ENCODE measurements around the gene PPID. TPM values are rescaled to one million over a fixed set of nuclear protein-coding genes. Genes with fewer than 3 reads are reported as not detected.

The PPID gene
- total and polyA plus RNA-seq, 9 of the 15 experiments (the other 6 are each of a cell fraction or from before 2014, with no cell fraction given) = 46.5 to 160 (median 98.6) TPM

- TF ChIP-seq MCM7 (IDR thresholded peaks at IDR 0.05) (no peak), HINFP (tag; conservative IDR thresholded peaks at IDR 0.05; ENCODE audit: low read depth) (peak; percentile 99), RBM25 (IDR thresholded peaks at IDR 0.05; ENCODE audit: low read depth, low read length, severe bottlenecking) (peak; percentile 6), ZNF146 (CRISPR knock-in tag; IDR thresholded peaks at IDR 0.05; ENCODE audit: unreplicated experiment) (no peak), HDAC6 (IDR thresholded peaks at IDR 0.05; ENCODE audit: low read depth, low read length) (no peak), ADNP (tag; IDR thresholded peaks at IDR 0.05) (no peak), SIN3A (IDR thresholded peaks at IDR 0.05; ENCODE audit: borderline replicate concordance in 2 of 2, control insufficient read depth in 1 of 2, low read depth in 2 of 2, low read length in 2 of 2) (peak in 1 of 2 experiments; percentile 43; a peak in 1 of 4 replicates), ESRRA (IDR thresholded peaks at IDR 0.05; ENCODE audit: borderline replicate concordance, low read depth) (peak; percentile 93), NFATC3 (IDR thresholded peaks at IDR 0.05) (no peak), ZBTB43 (CRISPR knock-in tag; IDR thresholded peaks at IDR 0.05) (0 out of 2 replicates have a peak, but pooled peaks have one; percentile 6), HMGXB4 (CRISPR knock-in tag; IDR thresholded peaks at IDR 0.05) (peak; percentile 88), ZEB2 (IDR thresholded peaks at IDR 0.05) (0 out of 2 replicates have a peak, but pooled peaks have one; percentile 12), MYBL2 (IDR thresholded peaks at IDR 0.05; ENCODE audit: low read depth) (no peak), MYBL2 (CRISPR knock-in tag; IDR thresholded peaks at IDR 0.05; ENCODE audit: borderline replicate concordance) (no peak), NFRKB (IDR thresholded peaks at IDR 0.05; ENCODE audit: low read depth) (0 out of 2 replicates have a peak, but pooled peaks have one; percentile 56), FOSL1 (tag; conservative IDR thresholded peaks at IDR 0.05) (peak; percentile 60; the same call in 1 of the 2 replicates), SRSF3 (IDR thresholded peaks at IDR 0.05; ENCODE audit: insufficient read depth, low read length) (no peak), DDX20 (tag; IDR thresholded peaks at IDR 0.05; ENCODE audit: low read depth) (no peak)
- TF ChIP-seq, protein P1, sequence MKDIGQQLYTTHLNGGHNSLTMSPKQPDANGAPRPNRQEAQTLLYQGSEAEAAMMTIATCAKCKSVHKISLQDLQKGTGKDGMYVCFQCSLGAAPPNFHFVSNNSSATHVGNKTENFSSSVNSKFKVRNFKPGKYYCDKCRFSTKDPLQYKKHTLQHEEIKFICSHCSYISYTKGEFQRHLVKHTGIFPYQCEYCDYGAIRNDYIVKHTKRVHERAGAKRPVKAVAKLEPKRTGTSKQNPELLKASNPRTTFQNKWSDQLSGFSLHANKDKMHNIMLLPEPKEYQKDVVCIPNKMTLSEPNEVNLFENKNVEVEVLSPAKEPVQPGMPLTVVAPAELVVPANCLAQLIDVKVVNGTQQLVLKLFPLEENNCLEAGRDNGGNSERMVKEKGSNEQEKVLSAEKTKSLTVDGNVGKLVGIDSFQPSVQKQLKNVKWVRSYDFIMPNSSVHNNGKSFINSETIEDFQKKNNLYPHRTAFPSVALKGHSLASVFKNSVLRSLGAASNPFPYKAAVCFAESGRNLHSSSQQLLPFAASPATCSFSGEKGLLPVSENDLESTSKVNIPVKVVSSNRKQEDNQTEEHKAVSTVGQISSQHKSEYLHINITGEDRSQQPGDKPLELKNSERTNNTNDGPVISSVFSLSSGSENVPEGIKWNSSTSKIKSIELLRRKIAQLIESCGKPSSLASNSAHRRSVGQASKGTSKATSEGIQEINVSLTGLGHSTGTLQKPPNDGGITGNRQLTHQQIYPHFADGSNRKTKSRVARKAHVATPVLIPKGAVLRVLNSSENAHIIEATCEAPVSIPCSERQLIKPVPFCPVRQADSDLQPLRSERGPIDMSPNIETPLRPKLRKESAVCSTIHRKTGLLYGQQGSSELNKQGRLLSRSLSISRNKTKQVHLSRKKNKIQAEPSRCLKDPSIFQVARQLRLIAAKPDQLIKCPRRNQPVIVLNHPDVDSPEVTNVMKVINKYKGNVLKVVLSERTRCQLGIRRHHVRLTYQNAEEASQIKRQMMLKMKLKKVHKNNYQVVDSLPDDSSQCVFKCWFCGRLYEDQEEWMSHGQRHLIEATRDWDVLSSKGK (CRISPR knock-in tag; IDR thresholded peaks at IDR 0.05) = no peak
These were observed 51.0 kb downstream of the PPID start, which contains the start of gene ETFDH (continued) for GRCh38 chr4:158671915-158672806.
